Measurements from ENCODE around the gene MR1.

The MR1 gene

DNA sequence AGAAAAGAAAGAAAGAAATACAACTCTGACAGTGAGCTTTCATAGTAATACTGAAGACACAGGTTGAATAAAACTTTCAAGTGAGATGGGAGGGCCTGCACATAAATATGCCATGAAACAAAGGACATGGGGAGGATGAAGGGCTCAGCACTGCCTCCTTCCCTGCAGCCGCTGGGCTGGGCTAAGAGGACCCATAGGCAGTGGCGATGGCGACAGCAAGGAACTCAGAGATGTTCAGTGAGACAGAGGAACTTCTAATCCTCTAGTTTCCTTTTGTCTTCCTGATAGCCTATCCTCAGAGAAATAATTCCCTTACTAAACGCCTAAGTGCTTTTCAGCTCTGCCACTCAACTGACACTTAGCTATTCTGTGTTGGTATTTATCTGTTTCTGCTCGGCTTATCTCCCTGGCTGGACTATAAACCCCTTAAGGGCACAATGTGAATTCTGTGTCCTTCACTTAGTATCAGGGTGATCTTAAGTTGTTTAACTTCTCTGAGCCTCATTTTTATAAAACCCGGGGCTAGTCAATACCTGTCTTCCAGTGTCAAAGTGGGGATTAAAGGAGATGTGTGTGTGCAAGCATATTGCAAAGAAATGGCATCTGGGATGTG lies 30.3 kb downstream of the MR1 start:
- no peak for DNase-seq (ENCODE audit: low spot score)

DNA sequence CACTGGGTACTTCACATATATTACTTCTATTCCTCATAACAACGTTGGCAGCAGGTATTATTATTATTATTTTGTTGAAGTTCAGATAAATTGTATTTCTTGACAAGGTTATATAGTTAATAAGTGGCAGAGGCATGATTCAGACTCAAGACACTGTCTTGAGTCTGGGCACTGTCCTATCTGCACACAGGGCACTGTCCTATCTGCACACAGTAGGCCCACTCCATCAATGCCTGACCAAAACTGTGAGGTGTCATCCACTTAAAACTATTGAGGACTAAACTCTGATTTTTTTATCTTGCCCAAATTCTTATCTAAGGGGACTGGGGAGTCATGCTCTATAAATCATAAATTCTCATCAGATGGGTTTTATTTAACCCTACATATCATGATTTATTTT lies 30.9 kb downstream of the MR1 start:
- DNase-seq (ENCODE audit: low spot score), result no peak

DNA sequence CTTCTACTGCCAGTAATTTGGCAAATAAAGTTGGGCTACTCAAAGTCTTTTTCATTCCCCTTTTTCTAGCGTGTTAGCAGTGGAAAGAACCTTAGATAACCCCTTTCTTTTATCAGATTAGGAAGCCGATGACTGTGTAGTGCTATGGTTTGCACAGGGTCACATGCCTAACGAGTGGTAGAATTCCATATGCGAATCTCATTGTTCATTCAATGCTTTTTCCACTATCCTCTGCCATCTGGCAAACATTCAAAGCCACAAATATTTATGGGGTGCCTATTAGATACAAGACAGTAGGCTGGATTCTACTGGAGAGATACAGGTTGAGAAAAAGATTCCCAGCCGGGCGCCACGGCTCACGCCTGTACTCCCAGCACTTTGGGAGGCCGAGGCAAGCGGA lies 39.9 kb downstream of the MR1 start:
- no peak for DNase-seq (ENCODE audit: low spot score)

DNA sequence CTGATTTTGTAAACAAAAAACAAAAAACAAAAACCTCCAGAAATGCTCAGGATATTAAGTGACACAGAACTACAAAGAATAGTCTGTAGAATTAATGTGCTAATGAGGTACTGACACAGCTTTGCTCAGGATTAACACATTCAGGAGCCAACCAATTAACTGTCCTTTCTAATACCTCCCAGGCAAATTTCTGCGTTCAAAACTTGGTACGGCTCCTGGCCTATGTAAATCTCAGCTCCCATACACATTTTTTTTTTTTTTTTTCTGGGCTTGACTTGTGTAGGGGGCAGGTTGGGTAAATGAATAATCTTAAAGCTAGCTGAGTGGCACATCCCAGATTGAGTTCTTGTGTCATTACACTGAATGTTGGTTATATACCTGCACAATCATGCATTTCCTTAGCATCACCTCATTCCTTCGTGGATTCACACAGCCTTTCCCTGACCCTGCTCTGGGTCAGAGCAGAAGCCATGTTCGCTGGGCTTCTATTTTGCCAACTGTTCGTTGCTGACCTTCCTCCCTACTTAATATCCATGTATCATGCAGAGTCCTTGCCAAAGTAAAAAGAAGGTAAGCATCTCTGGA lies 42.1 kb downstream of the MR1 start:
- DNase-seq (ENCODE audit: low spot score), result no peak

DNA sequence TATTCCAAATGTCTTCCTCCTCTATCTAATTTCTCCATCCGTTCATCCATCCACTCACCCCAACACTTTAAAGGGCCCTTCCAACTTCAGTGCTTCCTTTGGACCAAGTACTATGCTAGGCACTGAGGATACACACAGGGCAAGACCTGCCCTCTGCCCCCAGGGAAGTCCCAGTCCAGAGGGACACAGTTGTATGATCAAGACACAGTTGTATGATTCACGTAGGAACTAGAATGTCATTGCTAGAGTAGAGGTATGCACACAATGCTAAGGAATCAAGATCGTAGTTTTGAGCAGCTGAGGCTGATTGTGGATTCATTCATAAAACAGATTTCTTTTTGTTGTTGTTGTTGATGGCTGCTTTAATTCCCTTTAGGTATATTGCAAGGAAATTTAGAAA lies 43.1 kb downstream of the MR1 start:
- DNase-seq (ENCODE audit: low spot score), result no peak

DNA sequence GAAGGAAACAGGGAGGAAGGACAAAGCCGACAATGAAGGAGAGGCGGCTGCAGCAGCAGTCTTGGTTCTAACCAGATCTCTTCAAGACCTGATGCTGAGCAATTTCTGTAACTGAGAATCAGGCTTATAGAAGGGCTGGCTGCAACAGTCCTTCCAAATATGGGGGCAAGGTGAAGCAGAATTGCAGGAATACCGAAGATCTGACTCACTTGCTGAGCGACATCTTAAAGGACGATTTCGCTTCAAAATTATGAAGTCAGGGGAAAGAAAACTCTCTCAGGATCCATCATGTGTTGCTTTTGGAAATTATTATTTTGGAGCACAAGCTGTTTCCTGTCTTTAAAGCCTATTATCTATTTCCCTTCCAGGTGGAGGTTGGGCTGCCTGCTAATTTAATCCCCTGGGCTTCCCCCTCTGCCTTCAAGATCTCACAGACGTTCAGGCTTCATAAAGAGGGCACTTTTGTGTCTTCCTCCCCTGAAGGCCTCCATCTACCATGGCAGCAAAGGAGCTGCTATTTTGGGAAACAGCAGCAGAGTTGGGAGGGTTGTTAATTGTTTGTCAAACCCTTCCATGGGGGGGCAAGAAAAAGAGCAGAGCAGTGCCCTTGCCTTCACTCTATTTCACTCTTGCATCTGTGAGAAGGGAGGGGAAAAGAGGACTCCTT lies 43.9 kb downstream of the MR1 start:
- DNase-seq (ENCODE audit: low spot score), result no peak

DNA sequence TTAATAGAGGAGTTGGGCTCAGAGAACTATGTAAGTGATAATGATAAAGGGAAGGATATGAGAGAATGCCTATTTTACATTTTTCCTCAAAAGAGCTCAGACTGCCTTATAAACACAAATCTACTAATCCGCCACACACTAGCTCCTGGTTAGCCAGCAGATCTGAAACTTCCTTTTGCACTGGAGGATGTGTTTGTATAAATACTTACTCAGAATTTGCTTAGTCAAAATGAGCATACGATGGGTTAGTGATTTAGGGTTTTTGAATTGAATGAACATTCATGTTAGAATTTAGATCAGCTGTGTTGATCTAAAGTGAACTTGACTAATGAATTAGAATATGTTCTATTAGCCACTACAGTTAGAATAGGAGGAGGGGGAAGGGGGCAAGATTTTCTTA lies 45.6 kb downstream of the MR1 start:
- DNase-seq (ENCODE audit: low spot score), result no peak

DNA sequence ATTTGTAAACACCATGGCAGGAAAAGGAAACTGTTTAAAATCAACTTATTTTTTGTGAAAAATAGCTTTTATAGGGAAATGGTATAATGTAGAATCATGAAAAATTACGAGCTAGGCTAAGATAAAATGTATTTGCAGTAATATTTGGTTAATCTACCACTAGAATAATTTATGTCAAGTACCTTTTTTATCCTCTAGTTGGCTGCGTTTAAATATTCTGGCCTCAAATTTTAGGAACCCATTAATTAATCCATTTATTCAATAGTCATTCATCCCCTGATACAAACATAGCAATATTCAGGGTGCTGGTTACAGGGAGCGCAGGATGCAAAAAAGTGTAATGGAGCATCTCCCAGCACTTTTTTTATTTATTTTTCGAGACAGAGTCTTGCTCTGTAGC lies 46.1 kb downstream of the MR1 start:
- DNase-seq (ENCODE audit: low spot score), result no peak

DNA sequence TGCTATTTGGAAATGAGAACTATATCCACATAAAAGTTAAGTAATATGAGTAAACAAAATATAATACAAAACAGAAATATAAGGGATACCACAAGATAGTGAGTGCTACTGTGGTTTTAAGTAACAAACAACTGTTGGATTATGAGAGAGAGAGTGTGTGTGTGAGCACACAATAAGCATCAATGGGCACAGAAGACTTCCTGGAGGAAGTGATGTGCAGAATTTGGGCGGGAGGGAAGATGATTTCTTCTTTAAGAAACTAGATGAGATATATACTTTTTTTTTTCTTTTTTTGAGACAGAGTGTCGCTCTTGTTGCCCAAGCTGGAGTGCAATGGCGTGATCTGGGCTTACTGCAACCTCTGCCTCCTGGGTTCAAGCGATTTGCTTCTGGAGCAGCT lies 46.8 kb downstream of the MR1 start:
- no peak for DNase-seq (ENCODE audit: low spot score)

DNA sequence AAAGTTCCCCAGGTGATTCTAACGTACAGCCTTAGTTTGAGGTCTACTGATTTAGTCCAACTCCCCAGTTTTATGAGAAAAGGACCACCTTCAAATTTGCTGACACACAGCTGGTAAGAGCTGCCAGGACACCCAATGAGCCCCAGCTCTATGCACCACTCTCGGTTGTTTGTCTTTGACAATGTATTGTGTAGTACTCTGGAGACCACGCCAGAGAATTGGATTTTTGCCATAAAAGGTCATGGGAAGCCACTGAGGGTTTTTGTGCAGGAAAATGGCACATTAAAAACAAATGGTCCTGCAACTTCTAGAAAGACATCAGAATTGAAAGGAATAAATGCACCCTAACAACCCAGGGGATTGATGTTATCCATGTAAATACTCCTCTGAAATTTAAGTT lies 47.6 kb downstream of the MR1 start:
- DNase-seq (ENCODE audit: low spot score), result no peak

DNA sequence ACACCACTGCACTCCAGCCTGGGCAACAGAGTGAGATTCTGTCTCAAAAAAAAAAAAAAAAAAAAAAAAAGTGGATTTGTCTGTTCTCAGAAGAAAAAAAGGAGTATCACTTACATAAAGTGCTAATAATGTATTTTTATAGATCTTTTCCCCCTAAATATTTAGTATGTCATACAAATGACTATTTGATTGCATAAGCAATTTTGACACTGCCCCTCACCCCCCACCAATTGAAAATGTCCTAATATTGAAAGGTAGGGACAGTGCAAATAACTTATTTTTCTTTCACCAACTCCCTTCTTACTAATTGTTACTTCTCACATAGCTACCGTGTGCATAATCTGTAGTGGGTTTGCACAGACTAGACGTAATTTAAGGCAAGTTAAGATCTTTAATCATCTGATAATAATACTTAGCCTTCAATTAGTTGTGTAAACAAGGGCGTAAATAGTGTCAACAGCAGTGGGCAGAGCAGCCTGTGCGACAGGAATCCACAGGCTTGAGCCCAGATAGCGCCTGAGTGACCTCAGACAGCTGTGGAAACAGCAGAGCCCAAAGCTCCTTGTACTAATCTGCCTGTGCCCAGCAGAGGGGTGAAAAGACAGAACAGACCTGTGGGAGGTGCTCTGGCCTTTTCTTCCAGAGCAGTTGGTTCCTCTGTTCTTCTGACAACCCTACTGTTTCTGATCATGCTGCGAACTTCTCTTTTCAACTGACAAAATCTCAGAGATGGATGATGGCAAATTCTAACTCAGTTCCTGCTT lies 50.2 kb downstream of the MR1 start:
- no peak for DNase-seq (ENCODE audit: low spot score)

DNA sequence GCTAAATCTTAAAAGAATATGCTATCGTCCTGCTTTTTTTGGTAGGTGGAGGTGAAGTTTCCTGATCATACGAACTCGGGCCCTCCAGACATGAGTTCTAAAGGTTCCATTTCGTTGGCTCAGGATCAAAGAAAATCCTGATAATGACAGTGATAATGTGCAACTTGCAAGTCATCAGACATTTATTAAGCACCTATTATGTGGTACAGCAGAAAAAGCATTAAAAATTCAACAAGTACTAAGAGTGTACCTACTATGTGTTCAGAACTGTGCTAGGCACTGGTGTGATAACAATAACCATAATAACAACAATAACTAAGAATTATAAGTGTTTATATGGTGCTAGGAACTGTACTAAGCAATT lies 50.8 kb downstream of the MR1 start:
- no peak for DNase-seq (ENCODE audit: low spot score)

DNA sequence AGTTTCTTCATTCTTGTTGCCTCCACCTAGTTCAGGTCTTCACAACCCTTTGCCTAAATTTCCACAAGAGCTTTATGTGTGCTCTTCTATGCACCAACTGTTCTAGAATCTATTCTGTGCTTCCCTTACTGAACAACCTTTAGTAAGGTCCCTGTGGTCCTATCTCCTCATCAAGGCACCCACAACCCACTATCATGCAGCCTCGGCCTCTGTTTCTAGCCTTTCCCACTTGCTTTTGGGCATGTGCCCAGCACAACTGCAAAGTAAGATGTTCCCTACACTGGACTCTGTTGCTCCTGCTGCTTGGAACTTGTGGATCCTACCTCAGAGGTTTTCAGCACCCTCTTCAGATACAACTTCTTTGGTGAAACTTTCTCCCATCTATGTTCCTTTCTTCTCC lies 52.3 kb downstream of the MR1 start:
- DNase-seq (ENCODE audit: low spot score), result no peak

DNA sequence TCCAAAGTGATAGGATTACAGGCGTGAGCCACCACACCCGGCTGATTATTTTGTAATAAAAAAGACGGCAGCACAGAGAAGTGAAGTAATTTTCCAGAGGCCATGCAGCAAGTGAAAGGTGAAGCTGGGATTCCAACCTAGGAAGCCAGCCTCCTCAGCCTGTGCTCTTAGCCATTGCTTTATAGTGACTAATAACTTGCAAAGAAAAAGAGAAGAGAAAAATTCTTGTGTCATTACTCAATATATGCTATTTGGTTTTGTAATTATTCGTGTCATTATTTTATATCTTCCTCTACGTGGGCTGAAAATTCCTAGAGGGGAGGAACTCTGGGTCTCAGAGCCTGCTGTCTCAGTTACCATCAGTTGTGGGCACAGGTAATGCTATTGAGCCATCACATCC lies 53.1 kb downstream of the MR1 start:
- DNase-seq (ENCODE audit: low spot score), result no peak

DNA sequence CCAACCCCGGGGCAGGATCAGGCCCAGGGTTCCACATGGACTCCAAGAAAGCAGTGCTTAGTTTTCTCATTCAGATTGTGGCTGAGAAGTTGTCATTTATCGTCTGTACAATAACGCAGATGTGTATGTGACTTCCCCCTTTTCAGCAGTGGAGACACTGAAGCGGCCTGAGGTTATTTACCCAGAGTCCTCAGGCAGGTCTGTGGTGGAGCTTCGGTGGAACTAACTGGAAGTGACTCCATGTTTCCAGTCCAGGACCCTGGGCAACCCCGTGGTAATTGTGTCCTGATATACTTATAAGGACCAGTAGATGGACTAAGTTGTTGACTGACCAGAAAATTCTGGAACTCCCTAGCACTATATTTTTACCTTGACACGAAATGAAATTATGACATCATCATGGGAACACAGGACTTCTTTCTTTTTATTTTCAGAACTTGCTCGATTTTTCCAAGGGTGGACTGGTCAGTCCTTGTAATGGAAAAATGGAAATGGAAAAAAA lies 53.7 kb downstream of the MR1 start:
- no peak for DNase-seq (ENCODE audit: low spot score)

DNA sequence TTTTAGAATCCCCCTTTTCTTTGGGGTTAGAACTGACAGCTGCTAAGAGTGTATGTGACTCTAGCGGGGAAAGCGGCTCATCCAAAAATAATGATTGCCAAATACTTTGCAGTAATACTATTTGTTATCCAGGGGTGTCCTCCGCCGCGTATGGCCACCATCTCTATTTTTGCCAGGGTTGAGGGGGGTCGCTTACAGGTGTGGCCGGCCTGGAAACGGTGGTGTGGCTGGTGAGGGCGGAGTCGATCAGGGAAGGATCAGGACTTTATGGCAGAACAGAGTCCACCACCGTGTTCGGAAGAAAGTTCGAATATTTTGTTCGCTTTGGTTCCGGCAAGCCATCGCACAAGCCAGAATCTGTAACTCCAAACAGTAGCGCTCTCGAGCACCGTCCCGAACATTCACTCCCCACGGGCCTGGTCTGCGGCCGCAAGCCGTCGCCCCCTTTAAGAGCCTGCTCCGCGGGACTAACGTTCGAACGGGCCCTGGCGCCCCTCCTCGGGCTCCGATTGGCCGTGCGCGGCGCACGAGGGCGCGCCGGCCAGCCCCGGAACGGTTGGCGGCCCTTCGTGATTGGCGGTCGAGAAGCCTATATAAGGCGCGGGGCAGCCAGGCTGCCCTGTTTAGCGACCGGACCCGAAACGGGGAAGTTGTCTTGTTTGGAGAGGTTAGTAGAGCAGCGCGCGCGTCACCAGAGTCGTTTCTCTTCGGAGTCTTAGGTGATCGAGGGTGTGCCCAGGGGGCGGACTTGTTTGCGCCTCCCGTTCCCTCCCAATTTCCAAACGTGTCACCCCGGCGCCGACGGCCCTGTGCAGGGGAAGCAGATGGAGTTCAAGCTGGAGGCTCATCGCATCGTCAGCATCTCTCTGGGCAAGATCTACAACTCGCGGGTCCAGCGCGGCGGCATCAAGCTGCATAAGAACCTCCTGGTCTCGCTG lies 54.6 kb downstream of the MR1 start, which contains the start of gene IER5:
IER5 (plus strand) TSS at position 622 of the 938 bp plus-strand sequence; CDS start at position 825, 203 bp downstream.
- DNase-seq (ENCODE audit: low spot score), result peak; percentile 94

DNA sequence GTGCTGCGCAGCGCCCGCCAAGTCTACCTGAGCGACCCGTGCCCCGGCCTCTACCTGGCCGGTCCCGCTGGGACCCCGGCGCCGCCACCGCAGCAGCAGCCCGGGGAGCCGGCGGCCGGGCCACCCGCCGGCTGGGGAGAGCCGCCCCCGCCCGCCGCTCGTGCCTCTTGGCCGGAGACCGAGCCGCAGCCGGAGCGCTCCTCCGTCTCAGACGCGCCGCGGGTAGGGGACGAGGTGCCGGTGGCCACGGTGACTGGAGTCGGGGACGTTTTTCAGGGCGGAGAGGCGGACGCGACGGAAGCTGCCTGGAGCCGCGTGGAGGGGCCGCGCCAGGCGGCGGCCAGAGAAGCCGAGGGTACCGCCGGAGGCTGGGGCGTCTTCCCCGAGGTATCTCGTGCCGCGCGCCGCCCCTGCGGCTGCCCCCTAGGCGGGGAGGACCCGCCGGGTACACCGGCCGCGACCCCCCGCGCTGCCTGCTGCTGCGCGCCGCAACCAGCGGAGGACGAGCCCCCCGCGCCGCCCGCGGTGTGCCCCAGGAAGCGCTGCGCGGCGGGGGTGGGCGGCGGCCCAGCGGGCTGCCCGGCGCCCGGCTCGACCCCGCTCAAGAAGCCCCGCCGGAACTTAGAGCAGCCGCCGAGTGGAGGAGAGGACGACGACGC lies 55.4 kb downstream of the MR1 start:
- DNase-seq (ENCODE audit: low spot score), result no peak

DNA sequence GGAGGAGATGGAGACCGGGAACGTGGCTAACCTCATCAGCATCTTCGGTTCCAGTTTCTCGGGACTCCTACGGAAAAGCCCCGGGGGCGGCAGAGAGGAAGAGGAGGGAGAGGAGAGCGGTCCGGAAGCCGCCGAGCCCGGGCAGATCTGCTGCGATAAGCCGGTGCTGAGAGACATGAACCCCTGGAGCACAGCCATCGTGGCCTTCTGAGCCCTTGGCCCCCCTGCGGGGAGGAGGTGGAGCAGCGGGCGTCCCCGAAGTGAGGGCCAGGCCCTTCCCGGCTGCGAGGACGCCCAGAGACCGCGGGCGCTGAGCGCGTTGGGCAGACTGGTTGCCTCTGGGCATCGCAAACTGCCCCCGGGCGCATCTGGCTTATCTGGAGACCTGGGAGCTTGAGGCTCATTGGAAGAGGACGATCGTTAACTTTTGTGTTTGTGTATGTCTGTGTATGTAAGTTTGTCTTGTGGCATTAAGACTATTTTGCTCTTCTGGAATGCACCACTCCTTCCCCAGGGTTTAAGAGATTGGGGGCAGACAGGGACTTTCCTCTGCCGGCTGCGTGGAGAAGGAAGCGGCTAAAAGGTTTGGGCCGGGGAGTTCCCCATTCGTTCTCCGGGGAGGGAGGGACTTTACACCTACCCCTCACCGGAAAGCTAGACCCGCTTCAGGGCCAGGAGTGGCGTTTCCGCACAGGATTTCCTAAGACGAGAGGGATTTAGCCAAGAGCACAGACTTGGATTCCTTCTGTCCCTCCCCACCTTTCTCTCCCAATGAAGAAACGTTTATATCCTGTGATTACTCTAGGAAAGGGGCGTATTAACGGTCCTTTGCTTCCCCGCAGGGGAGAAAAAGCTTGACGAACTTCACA lies 56.1 kb downstream of the MR1 start:
- DNase-seq (ENCODE audit: low spot score), result no peak

DNA sequence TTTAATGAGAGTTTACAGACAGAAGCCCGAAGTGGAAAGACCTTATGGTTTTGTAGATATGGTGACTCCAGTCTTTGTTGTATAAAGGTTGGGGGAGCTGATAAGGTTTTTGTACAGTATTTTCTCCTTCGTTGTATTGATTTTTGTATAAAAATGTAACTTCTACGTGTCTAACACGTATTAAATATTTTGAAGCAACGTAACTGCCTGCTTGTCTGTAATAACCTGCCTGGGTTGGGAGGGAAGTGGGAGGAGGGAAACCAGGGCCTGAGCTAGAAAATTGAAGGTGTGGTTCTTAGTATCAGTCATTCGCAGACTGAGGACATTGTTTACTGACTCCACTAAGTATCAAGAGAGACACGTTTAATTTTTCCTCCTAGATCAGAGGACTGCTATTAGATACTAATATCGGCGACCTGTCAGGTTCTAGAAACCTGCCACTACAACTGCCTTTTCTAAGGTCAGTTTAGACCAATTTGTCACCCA lies 56.9 kb downstream of the MR1 start:
- no peak for DNase-seq (ENCODE audit: low spot score)
